ACC112 (cell line): Measurements from ENCODE around the gene EPB41L4A.
"Not testable (repeated sequence)": the region's sequence is repeated elsewhere in the genome, so short reads cannot be mapped to it uniquely, and the experiment has no call there.

ENCODE experiments used
- H2AFZ ChIP-seq: fragments of 200-600 bp; sonication (generic); one replicate; pipeline ENCODE4 v1.6.0; 2017; ENCODE audit warnings: antibody characterized with exemption, low read length; ENCODE audit not compliant: unreplicated experiment
- H3K27ac ChIP-seq: fragments of 200-600 bp; sonication (generic); 2 replicates; pipeline ENCODE4 v1.5.1; 2014; ENCODE audit warnings: low read depth, mild to moderate bottlenecking, antibody characterized with exemption, low read length, moderate library complexity
- H3K27me3 ChIP-seq: fragments of 200-600 bp; sonication (generic); 2 replicates; pipeline ENCODE4 v1.6.1; 2014; ENCODE audit warnings: mild to moderate bottlenecking, antibody characterized with exemption, low read length, moderate library complexity, mixed read lengths; ENCODE audit not compliant: insufficient read depth
- H3K36me3 ChIP-seq: fragments of 200-600 bp; sonication (generic); 2 replicates; pipeline ENCODE4 v1.6.1; 2016; ENCODE audit warnings: mild to moderate bottlenecking, antibody characterized with exemption, low read length, moderate library complexity, mixed read lengths; ENCODE audit not compliant: insufficient read depth
- H3K4me1 ChIP-seq: fragments of 200-600 bp; sonication (generic); one replicate; pipeline ENCODE4 v1.6.1; 2016; ENCODE audit warnings: low read length, mixed read lengths; ENCODE audit not compliant: insufficient read depth, unreplicated experiment, control insufficient read depth
- H3K4me3 ChIP-seq: fragments of 200-600 bp; sonication (generic); 2 replicates; pipeline ENCODE4 v1.5.1; 2014; ENCODE audit warnings: mild to moderate bottlenecking, low read depth, low read length
- H3K79me2 ChIP-seq: fragments of 200-600 bp; sonication (generic); one replicate; pipeline ENCODE4 v1.6.0; 2016; ENCODE audit warnings: low read length; ENCODE audit not compliant: control insufficient read depth, unreplicated experiment, insufficient read depth

EPB41L4A gene

GRCh38 chr5:112237456-112237855 is 181.6 kb downstream of the EPB41L4A start:
- Histone ChIP-seq H3K4me1 (no peaks in the 10 kb centered on the region), H3K4me3 (no peak overlapping the region), H3K27me3 (0 out of 2 replicates have a peak, but pooled peaks cover 3% of the 10 kb centered on the region), H3K36me3 (no peaks in the 10 kb centered on the region), H2AFZ (no peak overlapping the region), H3K27ac (no peak overlapping the region), H3K79me2 (no peaks in the 10 kb centered on the region)

GRCh38 chr5:112234000-112234399 is 185.1 kb downstream of the EPB41L4A start:
- Histone ChIP-seq H2AFZ (no peak overlapping the region), H3K79me2 (no peaks in the 10 kb centered on the region), H3K36me3 (no peaks in the 10 kb centered on the region), H3K27me3 (0 out of 2 replicates have a peak, but pooled peaks cover 3% of the 10 kb centered on the region), H3K4me1 (no peaks in the 10 kb centered on the region), H3K27ac (no peak overlapping the region), H3K4me3 (no peak overlapping the region)

GRCh38 chr5:112232667-112233066 is 186.4 kb downstream of the EPB41L4A start:
- H3K79me2 ChIP-seq: no peaks in the 10 kb centered on the region
- H2AFZ ChIP-seq: no peak overlapping the region
- H3K4me3 ChIP-seq: no peak overlapping the region
- H3K27ac ChIP-seq: no peak overlapping the region
- H3K4me1 ChIP-seq: no peaks in the 10 kb centered on the region
- 0 out of 2 replicates have a peak, but pooled peaks cover 3% of the 10 kb centered on the region for H3K27me3 ChIP-seq
- H3K36me3 ChIP-seq: no peaks in the 10 kb centered on the region

GRCh38 chr5:112230606-112231005 is 188.5 kb downstream of the EPB41L4A start:
- Histone ChIP-seq H3K27me3 (peaks cover 7% of the 10 kb centered on the region; the same call in 1 of the 2 replicates), H3K79me2 (no peaks in the 10 kb centered on the region), H3K36me3 (no peaks in the 10 kb centered on the region), H3K4me1 (no peaks in the 10 kb centered on the region), H3K4me3 (no peak overlapping the region), H3K27ac (no peak overlapping the region), H2AFZ (no peak overlapping the region)

GRCh38 chr5:112228667-112229066 is 190.4 kb downstream of the EPB41L4A start:
- Histone ChIP-seq H3K4me3 (no peak overlapping the region), H3K27ac (no peak overlapping the region)

GRCh38 chr5:112227911-112228631 is 191.0 kb downstream of the EPB41L4A start:
- Histone ChIP-seq H3K79me2 (no peaks in the 10 kb centered on the region), H3K36me3 (no peaks in the 10 kb centered on the region), H3K4me3 (no peak overlapping the region), H2AFZ (no peak overlapping the region), H3K27me3 (peaks cover 20% of the 10 kb centered on the region), H3K4me1 (no peaks in the 10 kb centered on the region), H3K27ac (no peak overlapping the region)

More at GRCh38 chr5:112228667-112229066, 190.4 kb downstream of the EPB41L4A start:
- H2AFZ ChIP-seq: no peak overlapping the region
- H3K36me3 ChIP-seq: no peaks in the 10 kb centered on the region
- no peaks in the 10 kb centered on the region for H3K4me1 ChIP-seq
- H3K27me3 ChIP-seq: peaks cover 20% of the 10 kb centered on the region
- no peaks in the 10 kb centered on the region for H3K79me2 ChIP-seq

GRCh38 chr5:112226215-112226614 is 192.9 kb downstream of the EPB41L4A start:
- Histone ChIP-seq H3K4me3 (no peak overlapping the region), H3K27me3 (peaks cover 31% of the 10 kb centered on the region), H3K27ac (no peak overlapping the region), H3K36me3 (no peaks in the 10 kb centered on the region), H2AFZ (no peak overlapping the region), H3K79me2 (no peaks in the 10 kb centered on the region), H3K4me1 (no peaks in the 10 kb centered on the region)

- H3K27ac ChIP-seq, H3K79me2 ChIP-seq, H3K4me3 ChIP-seq, H3K36me3 ChIP-seq, H3K4me1 ChIP-seq, H2AFZ ChIP-seq: not testable (repeated sequence)
- H3K27me3 ChIP-seq: peaks cover 37% of the 10 kb centered on the region
These were observed 196.1 kb downstream of the EPB41L4A start for GRCh38 chr5:112222997-112223396.

- Histone ChIP-seq H3K79me2 (no peaks in the 10 kb centered on the region), H3K36me3 (no peaks in the 10 kb centered on the region), H2AFZ (no peak overlapping the region), H3K4me3 (no peak overlapping the region), H3K4me1 (no peaks in the 10 kb centered on the region), H3K27ac (no peak overlapping the region), H3K27me3 (peaks cover 35% of the 10 kb centered on the region)
These were observed 197.9 kb downstream of the EPB41L4A start for GRCh38 chr5:112221128-112221527.

- no peaks in the 10 kb centered on the region for H3K36me3 ChIP-seq
- no peak overlapping the region for H3K4me3 ChIP-seq
- no peaks in the 10 kb centered on the region for H3K79me2 ChIP-seq
- no peak overlapping the region for H2AFZ ChIP-seq
- H3K4me1 ChIP-seq: no peaks in the 10 kb centered on the region
- no peak overlapping the region for H3K27ac ChIP-seq
- H3K27me3 ChIP-seq: peaks cover 17% of the 10 kb centered on the region
These were observed 200.1 kb downstream of the EPB41L4A start for GRCh38 chr5:112219000-112219399.

- H3K4me1 ChIP-seq: no peaks in the 10 kb centered on the region
These were observed 201.1 kb downstream of the EPB41L4A start for GRCh38 chr5:112217843-112218579.

More at GRCh38 chr5:112217843-112218579, 201.1 kb downstream of the EPB41L4A start:
- Histone ChIP-seq H3K79me2 (no peaks in the 10 kb centered on the region), H3K36me3 (no peaks in the 10 kb centered on the region), H3K4me3 (no peak overlapping the region), H2AFZ (no peak overlapping the region), H3K27me3 (peaks cover 17% of the 10 kb centered on the region), H3K27ac (no peak overlapping the region)
